HTERT RPE-1 (cell line): ENCODE measurements around the gene HMGXB3.
"Not testable (repeated sequence)": the region's sequence is repeated elsewhere in the genome, so short reads cannot be mapped to it uniquely, and the experiment has no call there.

Experiments used
- in situ Hi-C: fragments of 300-500 bp; cut with MboI; formaldehyde crosslinking; loops from 4 replicates; pipeline ENCODE4 v1.14.3; 2020; ENCODE audit warnings: low sequenced_read_pairs

HMGXB3 gene

GRCh38 chr5:150050172-150050811, 49.8 kb downstream of the HMGXB3 start:
- in situ Hi-C loops = not testable (repeated sequence)

GRCh38 chr5:150051657-150052195, 51.2 kb downstream of the HMGXB3 start:
- in situ Hi-C loops = no loop called here

- in situ Hi-C loops = no loop called here
Observed at GRCh38 chr5:150052226-150052955, 51.9 kb downstream of the HMGXB3 start.

- in situ Hi-C loops = no loop called here
Observed at GRCh38 chr5:150052956-150053712, 52.6 kb downstream of the HMGXB3 start.

GRCh38 chr5:150053713-150054392, 53.3 kb downstream of the HMGXB3 start:
- in situ Hi-C loops = no loop called here

- in situ Hi-C loops = no loop called here
Observed at GRCh38 chr5:150054569-150054968, 54.0 kb downstream of the HMGXB3 start.

- in situ Hi-C loops = no loop called here
Observed at GRCh38 chr5:150055326-150056074, 55.0 kb downstream of the HMGXB3 start.

GRCh38 chr5:150056075-150056443, 55.5 kb downstream of the HMGXB3 start:
- in situ Hi-C loops = no loop called here

GRCh38 chr5:150057052-150057451, 56.5 kb downstream of the HMGXB3 start:
- in situ Hi-C loops = no loop called here

- in situ Hi-C loops = no loop called here
Observed at GRCh38 chr5:150057511-150057910, 57.0 kb downstream of the HMGXB3 start.

- in situ Hi-C loops = no loop called here
Observed at GRCh38 chr5:150057996-150058395, 57.5 kb downstream of the HMGXB3 start.

- in situ Hi-C loops = no loop called here
Observed at GRCh38 chr5:150058480-150059126, 58.1 kb downstream of the HMGXB3 start.

GRCh38 chr5:150059623-150060022, 59.1 kb downstream of the HMGXB3 start:
- in situ Hi-C loops = no loop called here

- in situ Hi-C loops = no loop called here
Observed at GRCh38 chr5:150060471-150060870, 59.9 kb downstream of the HMGXB3 start.

GRCh38 chr5:150061538-150061995, 61.0 kb downstream of the HMGXB3 start:
- in situ Hi-C loops = no loop called here

GRCh38 chr5:150062216-150062922, 61.8 kb downstream of the HMGXB3 start:
- in situ Hi-C loops = no loop called here

GRCh38 chr5:150063638-150064037, 63.1 kb downstream of the HMGXB3 start:
- in situ Hi-C loops = no loop called here

- in situ Hi-C loops = no loop called here
Observed at GRCh38 chr5:150064681-150065220, 64.2 kb downstream of the HMGXB3 start.

GRCh38 chr5:150065346-150065745, 64.8 kb downstream of the HMGXB3 start:
- in situ Hi-C loops = no loop called here
